Activated T-cell treated with anti-CD3 and anti-CD28 coated beads for 4 hours (primary cell): ENCODE measurements around the gene SF1.
"Not testable (repeated sequence)": the region's sequence is repeated elsewhere in the genome, so short reads cannot be mapped to it uniquely, and the experiment has no call there.

Experiments
- DNase-seq: peaks from one replicate; pipeline ENCODE4 v3.0.0-alpha.2; 2020

Gene SF1, protein sequence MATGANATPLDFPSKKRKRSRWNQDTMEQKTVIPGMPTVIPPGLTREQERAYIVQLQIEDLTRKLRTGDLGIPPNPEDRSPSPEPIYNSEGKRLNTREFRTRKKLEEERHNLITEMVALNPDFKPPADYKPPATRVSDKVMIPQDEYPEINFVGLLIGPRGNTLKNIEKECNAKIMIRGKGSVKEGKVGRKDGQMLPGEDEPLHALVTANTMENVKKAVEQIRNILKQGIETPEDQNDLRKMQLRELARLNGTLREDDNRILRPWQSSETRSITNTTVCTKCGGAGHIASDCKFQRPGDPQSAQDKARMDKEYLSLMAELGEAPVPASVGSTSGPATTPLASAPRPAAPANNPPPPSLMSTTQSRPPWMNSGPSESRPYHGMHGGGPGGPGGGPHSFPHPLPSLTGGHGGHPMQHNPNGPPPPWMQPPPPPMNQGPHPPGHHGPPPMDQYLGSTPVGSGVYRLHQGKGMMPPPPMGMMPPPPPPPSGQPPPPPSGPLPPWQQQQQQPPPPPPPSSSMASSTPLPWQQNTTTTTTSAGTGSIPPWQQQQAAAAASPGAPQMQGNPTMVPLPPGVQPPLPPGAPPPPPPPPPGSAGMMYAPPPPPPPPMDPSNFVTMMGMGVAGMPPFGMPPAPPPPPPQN

DNA sequence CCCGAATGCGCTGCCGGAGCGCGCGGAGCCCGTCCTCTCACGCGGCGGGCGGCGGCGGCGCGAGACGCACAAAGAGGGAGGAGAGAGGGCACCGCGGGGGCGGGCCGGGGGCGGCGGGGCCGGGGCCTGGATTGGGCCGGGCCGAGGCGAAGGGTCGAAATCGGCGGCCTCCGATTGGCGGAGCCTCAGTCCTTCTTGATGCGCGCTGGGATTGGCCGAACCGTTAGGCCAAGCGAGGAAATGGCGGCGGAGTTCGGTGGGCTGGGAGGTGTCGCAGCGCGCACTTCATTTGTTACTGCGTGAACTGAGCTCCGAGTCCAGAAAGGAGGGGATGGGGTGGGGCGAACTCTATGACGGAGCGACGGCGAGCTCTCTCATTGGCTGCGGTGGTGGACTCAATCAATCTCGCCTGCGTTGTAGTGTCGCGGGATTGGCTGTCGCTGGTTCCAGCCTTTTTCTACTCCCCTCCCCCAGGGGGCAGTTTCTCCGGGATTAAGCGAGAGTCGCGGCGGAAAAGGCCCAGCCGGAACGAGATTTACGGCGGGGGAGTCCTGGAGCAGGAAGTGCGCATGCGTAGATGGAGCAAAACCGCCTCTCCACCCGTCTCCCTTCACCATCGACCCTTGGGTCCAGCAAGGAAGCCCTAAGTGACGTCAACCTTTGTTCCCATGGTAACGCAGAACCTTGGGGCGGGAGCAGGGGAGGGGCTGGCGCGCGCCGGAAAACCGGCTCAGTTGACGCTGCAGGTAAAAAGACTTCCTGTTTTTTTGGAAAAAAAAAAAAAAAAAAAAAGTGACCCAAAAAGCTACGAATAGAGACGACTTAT lies at the start of gene SF1:
TSS of gene SF1 (minus strand) at position 70 of the 826 bp plus-strand sequence. CDS start 150 bp downstream, outside the sequence.
- DNase-seq, result peak; percentile 97

DNA sequence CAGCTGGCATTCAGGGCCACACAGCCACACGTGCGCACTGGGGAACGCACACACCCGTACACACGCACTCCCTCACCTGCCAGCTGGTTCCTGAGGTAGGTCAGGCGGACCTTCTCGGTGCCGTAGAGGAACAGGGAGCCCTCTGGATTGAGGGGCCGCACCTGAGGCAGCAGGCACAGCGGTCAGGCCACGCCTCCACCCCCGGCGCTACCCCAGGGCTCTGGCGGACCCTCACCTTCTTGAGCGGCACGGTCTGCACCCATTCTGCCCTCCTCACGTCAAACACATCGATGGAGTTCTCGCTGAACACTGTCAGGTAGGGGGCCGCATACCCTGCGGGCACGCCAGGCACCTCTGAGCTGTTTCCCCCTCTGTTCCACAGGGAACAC lies 49.1 kb upstream of the SF1 start:
- DNase-seq, result no peak

DNA sequence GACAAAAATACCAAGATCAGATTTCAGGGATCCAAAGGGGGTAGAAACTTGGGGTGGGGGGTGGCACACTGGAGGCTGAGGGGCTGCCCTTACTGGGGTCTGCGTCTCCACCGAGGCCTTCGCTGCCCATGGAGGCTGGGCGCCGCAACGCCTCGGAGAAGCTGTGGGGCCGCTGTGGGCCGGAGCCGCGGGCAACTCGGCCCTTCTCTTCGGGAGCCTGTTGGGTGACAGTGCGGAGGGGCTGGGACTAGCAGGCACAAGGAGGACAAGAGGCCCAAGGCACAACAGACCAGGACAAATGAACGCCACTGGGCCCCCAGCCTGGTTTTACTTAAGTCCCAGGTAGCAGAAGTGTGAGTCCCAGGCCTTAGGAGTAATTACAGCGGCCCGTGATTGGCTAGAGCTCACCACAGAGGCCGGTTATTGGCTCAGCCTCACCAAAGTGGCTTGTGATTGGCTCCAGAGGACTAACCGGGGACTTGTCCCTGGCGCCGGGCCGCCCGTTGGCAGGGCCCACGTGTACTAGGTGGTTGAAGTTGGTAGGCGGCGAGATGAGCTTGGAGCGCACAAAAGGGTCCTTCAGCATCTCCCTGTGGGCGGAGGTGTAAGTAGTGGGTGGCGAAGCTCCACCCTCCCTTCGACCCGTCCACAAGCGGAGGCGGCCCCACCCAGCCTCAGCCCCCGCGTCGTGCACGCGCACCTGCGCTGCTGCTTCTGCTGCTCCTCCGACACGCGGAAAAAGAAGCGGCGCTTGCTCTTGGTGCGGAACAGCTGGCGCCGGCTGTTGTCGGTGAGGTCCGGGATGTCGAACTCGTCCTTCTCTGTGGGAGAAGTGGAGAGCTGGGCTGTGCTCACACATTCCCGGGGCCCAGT lies 48.5 kb upstream of the SF1 start:
- no peak for DNase-seq

DNA sequence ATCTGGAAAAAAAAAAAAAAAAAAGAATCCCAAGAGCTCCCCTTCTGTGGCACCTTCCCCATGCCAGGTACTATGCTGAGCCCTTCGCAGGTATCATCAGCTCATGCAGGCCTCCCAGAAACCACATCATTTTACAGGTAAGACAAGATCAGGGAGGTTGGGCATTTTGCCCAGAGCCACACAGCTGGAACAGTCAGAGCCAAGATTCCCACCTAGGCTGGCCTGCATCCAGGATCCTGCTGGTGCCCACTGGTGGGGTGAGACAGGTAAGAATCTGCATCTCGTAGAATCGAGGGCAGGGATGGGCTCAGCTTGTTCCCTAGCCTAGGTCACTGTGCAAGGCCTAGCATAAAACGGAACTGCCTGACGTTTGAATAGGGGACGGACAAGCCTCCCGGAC lies 47.7 kb upstream of the SF1 start:
- DNase-seq, result no peak

DNA sequence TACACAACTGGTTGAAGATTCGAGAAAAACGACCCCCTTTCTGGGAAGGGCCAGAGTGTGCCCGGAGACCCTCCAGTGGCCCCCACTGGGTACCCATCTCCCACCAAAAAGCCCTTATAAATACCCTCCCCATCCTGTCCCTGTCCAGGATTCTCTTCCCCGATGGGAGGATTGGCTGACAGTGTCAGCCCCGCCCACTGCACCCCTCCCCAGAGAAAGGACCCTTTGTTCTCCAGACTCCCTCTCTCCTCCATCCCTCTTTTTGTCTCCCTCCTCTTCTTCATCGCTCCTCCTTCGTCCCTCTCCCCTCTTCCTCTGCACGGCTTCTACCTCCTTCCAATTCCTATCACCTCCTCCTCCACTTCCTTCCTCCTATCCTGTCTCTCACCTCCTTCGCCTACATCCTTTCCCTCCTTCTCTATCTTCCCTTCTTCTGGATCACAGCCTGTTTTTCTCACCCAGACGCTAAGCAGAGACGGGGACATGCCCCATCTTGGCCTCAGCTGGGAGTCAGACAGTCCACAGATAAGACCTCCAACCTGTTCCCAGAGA lies 45.3 kb upstream of the SF1 start:
- no peak for DNase-seq

DNA sequence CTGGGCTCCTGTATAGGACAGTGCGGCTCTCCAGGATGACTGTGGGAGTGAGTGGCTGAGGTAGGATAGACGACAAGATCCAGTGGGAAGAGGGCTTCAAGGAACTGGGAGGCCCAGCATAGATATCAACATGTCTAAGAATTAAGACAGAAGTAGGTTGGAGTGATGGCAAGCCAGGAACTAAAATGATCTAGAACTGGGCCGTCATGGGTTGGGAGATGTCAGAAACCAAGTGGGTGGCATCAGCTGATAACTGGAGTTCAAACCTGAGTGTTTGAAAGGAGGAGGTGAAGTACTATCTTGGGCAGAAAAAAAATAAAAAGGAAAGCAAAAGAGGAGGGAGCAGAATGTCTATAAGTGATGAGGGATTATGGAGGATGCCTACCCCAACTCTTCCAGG lies 39.1 kb upstream of the SF1 start:
- DNase-seq, result no peak

DNA sequence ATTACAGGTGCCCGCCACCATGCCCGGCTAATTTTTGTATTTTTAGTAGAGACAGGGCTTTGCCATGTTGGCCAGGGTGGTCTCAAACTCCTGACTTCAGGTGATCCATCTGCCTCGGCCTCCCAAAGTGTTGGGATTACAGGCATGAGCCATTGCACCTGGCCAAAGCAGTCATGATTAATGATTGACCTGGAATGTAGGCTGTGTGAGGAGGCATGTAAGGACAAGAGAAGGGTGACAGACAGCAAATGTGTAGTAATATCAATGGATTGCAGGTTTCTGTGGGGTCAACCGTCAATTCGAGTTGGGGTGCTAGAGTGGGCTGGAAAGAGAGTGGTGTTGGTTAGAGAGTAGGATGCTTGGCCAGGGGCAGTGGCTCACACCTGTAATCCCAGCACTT lies 37.1 kb upstream of the SF1 start:
- not testable (repeated sequence) for DNase-seq

DNA sequence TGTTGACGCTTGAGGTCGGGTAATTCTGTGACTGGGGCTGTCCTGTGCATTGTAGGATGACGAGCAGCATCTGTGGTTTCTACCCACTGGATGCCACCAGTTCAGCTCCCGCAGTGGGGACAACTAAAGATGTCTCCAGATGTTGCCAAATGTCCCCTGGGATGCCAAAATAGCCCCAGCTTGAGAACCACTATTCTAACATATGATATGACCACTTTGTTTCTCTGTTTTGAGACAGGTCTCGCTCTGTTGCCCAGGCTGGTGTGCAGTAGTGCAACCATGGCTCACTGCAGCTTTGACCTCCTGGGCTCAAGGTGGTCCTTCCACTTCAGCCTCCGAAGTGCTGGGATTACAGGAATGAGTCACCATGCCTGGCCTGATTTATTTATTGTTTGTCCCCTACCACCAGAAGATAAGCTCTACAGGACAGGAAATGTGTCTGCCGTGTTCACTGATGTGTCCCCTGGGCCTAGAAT lies 36.4 kb upstream of the SF1 start:
- no peak for DNase-seq

DNA sequence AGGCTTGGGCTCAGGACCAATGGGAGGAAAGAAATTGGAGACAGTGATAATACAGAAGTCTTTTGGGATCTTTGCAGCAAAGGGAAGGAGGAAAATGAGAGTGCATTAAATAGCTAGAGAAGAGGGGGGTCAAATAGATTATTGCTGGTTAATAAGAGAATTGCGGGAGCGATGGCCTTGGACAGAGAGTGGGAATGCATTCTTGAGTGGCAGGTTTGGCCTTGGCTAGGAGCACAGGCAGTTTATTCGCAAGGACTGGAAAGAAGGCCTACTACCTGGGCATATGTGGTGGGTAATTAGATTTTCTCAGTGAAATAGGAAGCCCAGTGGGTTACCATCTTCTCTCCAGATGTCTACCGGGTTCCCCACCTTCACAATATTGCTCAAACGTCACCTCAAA lies 35.5 kb upstream of the SF1 start:
- DNase-seq, result no peak

DNA sequence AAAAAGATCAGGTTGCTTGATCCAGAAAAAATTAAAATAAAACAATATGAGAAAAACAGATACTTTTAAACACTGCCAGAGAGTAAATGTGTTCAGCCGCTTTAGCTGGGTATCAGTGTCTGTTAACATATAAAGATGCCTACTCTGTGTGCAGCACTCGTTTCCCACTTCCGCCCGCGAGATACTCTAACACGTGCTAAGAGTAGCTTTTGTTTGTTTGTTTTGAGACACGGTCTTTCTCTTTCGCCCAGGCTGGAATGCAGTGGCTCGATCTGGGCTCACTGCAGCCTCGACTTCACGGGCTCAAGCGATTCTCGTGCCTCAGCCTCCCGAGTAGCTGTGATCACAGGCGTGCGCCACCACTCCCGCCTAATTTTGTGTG lies 32.5 kb upstream of the SF1 start:
- no peak for DNase-seq

DNA sequence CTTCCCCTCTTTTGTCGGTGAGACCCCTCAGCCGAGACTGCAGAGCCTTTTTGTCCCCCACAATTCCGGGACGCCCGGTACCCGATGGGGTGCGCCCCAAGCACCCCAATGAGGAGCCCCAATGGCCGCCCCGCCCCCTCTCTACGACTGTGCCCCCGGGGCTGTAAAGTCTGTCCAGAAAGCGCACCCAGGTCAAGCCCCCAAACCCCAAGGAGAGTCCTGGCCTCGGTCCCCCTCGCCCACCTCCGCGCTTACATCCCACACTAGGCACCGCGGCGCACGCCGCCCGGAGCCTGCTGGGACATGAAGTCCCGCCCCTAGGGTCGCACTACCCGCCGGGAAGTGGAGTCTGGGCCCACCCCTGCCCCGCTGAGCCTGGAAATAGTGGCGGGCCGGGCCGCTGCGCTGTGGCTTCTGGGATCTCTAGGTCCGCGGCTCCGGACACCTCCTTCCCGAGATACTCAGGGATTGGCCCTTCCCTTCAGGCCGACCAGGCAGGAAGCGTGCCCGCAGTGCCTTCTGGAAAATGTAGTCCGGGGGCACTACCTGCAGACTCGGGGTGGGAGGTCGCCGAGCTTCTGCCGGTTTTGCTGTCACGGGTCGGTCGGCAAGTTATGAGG lies 32.0 kb upstream of the SF1 start, which contains the start of gene MEN1:
TSS of gene MEN1 (minus strand) at position 281 of the 620 bp plus-strand sequence. CDS start 442 bp downstream, outside the sequence.
- DNase-seq, result peak; percentile 60

DNA sequence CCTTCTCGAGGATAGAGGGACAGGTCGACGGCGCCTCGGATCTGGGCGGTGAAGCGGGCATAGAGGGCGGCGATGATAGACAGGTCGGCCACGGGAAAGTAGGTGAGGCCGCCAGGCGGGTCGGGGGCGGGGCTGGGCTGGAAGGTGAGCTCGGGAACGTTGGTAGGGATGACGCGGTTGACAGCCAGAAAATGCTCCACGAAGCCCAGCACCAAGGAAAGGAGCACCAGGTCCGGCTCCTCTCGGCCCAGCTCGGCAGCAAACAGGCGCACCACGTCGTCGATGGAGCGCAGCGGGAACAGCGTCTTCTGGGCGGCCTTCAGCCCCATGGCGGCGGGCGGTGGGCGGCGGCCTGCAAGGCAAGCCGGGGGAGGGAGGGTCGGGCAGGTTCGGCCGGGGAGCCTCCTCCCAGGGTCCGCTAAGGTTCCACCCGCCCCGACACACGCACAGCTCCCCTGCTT lies 31.5 kb upstream of the SF1 start:
- DNase-seq, result no peak

DNA sequence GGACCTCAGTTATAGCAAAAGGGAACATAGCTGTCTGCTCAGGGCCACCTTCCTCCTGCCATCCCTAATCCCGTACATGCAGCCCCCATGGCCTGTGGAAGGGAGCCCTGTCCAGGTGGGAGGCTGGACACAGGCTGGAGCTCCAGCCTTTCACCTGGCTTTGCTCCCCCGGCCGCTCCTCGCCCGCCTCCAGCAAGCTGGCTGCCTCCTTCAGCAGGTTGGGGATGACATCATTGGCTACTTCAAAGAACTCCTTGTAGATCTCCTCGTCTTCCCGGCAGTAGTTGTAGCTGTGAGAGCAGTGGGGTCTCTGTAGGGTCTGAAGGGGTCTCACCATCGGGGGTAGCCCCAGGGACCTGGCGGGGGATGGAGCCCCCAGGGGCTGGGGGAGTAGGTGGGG lies 27.1 kb upstream of the SF1 start:
- DNase-seq, result no peak

DNA sequence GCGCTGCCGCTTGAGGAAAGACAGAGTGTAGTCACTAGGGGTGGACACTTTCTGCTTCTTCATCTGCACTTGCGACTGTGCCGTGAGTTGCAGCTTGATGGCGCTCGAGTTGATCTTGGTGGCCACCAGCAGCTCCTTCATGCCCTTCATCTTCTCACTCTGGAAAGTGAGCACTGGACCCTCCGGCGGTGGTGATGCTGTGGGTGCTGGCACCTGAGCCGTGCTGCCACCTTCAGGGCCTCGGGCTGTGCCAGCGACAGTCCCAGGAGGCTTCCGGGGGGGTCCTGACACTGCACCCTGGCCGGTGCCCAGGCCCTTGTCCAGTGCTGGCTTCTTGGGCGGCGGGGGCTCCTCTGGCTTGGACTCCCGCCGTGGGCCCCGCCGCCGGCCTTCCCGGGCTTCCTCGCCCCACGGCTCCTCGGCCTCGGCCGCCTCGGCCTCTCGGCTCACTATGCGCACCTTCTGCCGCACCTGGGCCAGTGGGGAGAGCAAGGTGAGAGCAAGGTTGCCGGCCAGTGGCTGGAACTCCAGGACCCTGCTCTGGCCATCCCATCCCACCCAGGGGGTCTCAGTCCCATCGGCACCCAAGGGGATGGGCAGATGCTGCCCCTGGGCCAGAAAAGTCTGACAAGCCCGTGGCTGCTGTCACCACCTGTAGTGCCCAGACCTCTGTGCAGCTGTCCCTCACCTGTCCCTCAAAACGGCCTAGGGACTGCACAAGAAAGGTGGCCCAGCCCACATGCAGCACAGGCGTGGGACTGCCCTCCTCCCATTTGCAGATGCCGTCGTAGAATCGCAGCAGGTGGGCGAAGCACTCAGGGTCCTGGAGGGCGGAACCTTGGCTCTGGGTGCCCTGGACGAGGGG lies 26.2 kb upstream of the SF1 start:
- DNase-seq, result no peak

DNA sequence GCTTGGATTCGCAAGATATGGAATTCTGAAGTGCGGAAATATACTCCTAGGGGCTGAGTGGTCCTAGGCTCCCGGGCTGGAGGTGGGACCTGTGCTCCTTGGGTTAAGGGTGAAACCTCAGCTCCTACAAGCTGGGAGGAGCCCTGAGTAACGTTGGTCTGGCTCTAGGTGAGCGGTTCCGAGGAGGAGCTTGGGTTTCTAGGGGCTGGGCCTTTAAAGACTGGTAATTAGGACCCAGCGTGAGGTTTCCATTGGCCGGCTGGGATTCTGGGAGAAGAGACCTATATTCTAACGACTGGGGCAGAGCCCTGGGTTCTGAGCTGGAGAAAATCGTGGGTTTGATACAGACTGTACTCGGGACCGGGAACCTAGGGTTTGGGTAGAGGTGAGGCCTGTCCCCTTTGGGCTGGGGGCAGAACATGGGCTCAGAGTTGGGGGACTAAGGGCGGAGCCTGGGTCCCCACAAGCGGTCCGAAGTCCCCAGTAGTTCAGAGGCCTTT lies 25.6 kb upstream of the SF1 start:
- no peak for DNase-seq

DNA sequence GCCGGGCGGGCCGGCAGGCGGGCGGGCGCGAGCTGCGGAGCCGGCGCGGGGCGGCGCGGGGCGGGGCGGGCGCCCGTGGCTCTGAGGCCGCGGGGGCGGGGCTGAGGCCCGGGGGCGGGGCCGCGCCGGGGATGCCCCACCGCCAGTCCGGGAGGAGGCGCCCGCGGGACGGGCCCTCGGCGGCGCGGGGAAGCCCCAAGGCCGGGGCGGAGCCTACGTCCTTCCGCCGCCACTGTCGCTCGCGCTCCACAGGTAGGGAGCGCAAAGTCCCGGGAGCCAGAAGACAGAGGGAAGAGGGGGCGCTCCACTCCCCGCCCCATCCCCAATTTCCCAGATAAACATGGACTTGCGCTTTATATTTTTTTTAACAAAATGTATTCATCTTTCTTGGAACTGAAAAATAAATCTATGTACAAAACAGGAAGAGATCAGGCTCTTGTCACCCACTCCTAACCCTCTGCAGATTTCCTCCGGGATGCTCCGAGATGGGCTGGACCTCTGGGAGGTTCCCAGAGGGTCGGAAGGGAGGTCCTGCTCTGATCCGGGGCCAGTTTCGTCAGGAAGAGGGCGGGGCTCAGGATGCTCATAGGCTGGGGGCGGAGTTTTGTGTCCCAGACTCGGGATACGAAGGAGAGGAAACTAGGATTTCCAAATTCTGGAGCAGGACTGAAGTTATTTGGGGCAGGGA lies 25.0 kb upstream of the SF1 start, which contains the start of gene MAP4K2:
TSS of gene MAP4K2 (minus strand) at position 57 of the 688 bp plus-strand sequence. CDS start 65 bp downstream, outside the sequence.
- peak; percentile 80 for DNase-seq

DNA sequence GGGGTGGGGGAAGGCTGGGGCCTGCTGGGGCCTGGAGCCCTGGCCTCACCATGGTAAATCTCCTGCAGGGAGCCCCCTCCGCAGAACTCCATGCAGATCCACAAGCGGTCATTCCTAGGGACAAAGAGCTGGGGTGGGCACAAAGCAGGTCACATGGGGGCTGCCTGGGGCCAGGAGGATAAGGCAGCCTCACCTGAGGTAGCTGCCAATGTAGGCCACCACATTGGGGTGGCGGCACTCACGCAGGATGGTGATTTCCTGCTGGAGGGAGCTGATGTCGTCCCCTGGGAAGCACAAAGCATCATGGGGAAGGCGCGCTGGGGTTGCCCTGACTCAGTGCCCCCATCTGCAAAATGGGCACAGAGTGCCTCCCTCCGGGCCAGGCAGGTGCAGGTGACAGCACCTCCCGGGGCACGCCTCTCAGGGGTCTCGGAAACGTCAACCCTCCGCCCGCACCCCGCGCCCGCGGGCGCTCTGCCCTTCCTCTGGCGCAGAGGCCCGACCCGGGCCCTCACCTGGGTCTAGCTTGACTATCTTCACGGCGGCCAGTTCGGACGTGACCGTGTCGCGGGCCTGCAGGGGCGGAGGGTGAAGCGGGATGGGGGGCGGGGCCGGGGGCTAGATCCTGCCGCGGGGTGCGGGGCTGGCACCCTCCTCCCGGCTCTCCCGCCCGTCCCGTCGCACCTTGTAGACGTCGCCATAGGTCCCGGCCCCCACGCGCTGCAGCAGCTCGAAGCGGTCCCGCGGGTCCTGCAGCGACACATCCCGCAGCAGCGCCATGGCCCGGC lies 24.2 kb upstream of the SF1 start:
- no peak for DNase-seq

DNA sequence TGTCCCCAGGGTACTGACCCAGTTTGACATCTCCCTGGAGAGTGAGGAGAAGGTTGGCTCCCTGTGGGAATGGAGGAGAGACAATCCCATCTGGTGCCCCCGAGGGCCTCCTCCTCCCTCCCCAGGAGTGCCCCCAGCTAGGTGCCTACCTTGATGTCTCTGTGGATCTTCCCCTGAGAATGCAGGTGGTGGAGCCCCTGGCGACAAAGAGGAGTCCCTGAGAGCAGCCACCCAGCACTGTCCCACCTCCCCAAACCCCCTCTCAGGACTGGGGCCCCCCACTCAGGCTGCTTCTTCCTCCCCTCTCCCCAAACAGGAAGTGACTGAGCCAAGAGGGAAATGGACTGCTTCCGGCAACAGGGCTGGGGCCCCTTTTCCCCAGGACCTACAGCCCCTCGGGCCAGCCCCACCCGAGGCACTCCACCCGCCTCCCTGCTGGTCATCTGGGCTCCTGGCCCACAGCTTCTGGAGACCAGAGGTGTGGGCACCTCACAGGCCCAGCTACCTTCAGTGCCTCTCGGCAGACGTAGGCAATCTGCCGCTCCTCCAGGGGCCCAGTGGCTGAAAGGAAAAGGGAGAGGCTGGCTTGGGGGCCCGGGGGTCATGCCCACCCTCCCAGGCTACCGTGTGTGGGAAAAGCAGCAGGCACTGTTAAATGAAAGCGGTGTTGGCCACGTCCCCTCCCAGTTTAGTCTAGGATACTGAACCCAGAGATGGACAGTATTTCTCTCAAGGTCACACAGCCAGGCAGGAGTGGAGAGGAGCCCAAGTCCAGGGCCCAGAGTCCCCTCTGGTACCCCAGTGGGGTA lies 23.4 kb upstream of the SF1 start:
- no peak for DNase-seq
